NCI-H2029 treated with DMSO at 0.1 percent for 48 hours (cell line): Measurements from ENCODE around the gene JAK3.
"Not testable (repeated sequence)": the region's sequence is repeated elsewhere in the genome, so short reads cannot be mapped to it uniquely, and the experiment has no call there.

Experiments used
- DNase-seq: peaks from one replicate; lab custom pipeline; 2025; lab: John Stamatoyannopoulos, UW

Gene JAK3

GRCh38 chr19:17777840-17778239, 69.9 kb downstream of the JAK3 start:
- not testable (repeated sequence) for DNase-seq

GRCh38 chr19:17775991-17776803, 71.6 kb downstream of the JAK3 start:
- DNase-seq: no peak

DNA sequence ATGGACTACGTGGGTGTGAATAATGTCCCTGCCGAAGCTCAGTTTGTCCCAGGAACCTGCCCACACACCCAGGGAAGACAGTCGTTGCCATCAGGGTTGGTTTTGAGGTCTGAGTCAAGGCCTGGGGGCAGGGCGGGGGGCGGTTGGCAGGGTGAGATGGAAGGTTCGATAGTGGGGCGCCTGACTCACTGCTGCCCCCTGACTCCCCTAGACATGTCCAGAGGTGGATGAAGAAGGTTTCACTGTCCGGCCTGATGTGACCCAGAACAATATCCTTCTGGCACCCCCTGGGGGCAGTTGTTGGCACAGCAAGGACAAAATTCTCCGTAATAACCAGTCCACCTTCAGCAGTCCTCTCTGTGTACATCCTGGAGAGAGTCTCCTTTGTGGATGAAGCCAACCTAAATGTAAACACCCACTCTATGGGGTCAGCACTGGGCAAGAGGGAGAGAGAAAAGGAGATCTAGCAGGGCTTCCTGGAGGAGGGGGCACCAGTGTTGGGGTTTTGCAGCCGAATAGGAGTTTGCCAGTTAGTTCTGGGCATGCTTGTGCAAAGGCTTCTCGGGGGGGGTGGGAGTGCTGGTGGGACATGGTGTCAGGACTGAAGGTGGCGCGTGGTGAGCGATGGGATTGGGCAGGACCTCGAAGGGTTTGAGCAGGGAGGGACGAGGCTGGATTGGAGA, 72.4 kb downstream of the JAK3 start:
- no peak for DNase-seq
